HCT116 (cell line): ENCODE measurements around the gene TSPAN16. TPM values are rescaled to one million over a fixed set of nuclear protein-coding genes. Genes with fewer than 3 reads are reported as not detected.

Experiments
- ATAC-seq: fragments of 200-7000 bp; cut with Tn5 transposase; 2 replicates; pipeline ENCODE4 v1.9.1; 2020; ENCODE audit warnings: mild to moderate bottlenecking, moderate library complexity
- BruUV-seq: library from RNA; stranded (reverse); fragments of 400-500 nt; replicated peaks from 2 replicates; lab custom pipeline; 2021; lab: Mats Ljungman, UMichigan
- CTCF ChIA-PET: fragments of 300-600 bp; sonication (Branson Sonifier 250); formaldehyde crosslinking; loops from one replicate; lab custom pipeline; 2021; ENCODE audit warnings: antibody characterized with exemption; lab: Charles Lee
- POLR2A ChIA-PET: fragments of 300-600, 350-600 bp; sonication (Branson Sonifier 250); formaldehyde crosslinking; loops from one replicate; lab custom pipeline; 2021; ENCODE audit warnings: antibody characterized with exemption; lab: Charles Lee
- RAD21 ChIA-PET, 2 experiments: fragments of 300-600 bp; sonication (Branson Sonifier 250); formaldehyde crosslinking; loops; one replicate each; lab custom pipeline; 2023; ENCODE audit warnings: low total read pairs in 2 of 2; ENCODE audit not compliant: uncharacterized antibody in 2 of 2, unreplicated experiment in 2 of 2, low non-redundant PET in 1 of 2; lab: Charles Lee
- DNase-seq: peaks from one replicate; pipeline ENCODE4 v3.0.0-alpha.2; 2010; ENCODE audit warnings: low read depth, low spot score
- H2AFZ ChIP-seq: fragments of 200-600 bp; shearing (Covaris generic), sonication (generic); 2 replicates; pipeline ENCODE4 v1.6.1; 2017; ENCODE audit warnings: low read depth, mixed run types, mixed read lengths, antibody characterized with exemption, low read length; ENCODE audit not compliant: poor library complexity, severe bottlenecking
- H3K27ac ChIP-seq: 2 replicates; pipeline ENCODE4 v1.5.1; 2012; ENCODE audit warnings: low read depth, low read length
- H3K27me3 ChIP-seq: fragments of 200-600 bp; sonication (generic); 2 replicates; pipeline ENCODE4 v1.6.1; 2016; ENCODE audit warnings: mixed run types, low read length, mixed read lengths; ENCODE audit not compliant: insufficient read depth
- H3K36me3 ChIP-seq, 2 experiments: fragments of 200-500 bp in 1 of 2; fragments of 200-600 bp in 1 of 2; sonication (Bioruptor generic) in 1 of 2; sonication (generic) in 1 of 2; 2 replicates each; pipeline versions ENCODE4 v1.5.1 to v1.6.1; 2014 to 2016; ENCODE audit warnings: low read length in 2 of 2, inconsistent platforms in 1 of 2, mixed read lengths in 1 of 2, mixed run types in 1 of 2; ENCODE audit not compliant: insufficient read depth in 2 of 2, control insufficient read depth in 1 of 2
- H3K4me1 ChIP-seq, 2 experiments: fragments of 200-600 bp in 1 of 2; sonication (generic) in 1 of 2; 2 replicates each; pipeline versions ENCODE4 v1.5.1 to v1.6.1; 2012 to 2017; ENCODE audit warnings: low read length in 2 of 2, inconsistent platforms in 1 of 2, mild to moderate bottlenecking in 1 of 2, mixed read lengths in 1 of 2, mixed run types in 1 of 2, moderate library complexity in 1 of 2; ENCODE audit not compliant: insufficient read depth in 2 of 2, control insufficient read depth in 1 of 2
- H3K4me2 ChIP-seq: fragments of 200-600 bp; sonication (generic); 2 replicates; pipeline ENCODE4 v1.6.1; 2017; ENCODE audit warnings: mixed run types, low read length, mixed read lengths
- H3K4me3 ChIP-seq, 2 experiments: fragments of 200-600 bp in 1 of 2; sonication (generic) in 1 of 2; replicated peaks in 1 of 2; 2 replicates each; pipeline ENCODE4 v1.5.1; 2011 to 2016; ENCODE audit warnings: low read length in 2 of 2, control low read depth in 1 of 2, low read depth in 1 of 2, mild to moderate bottlenecking in 1 of 2, mixed read lengths in 1 of 2, mixed run types in 1 of 2
- H3K79me2 ChIP-seq: fragments of 200-600 bp; sonication (generic); 2 replicates; pipeline ENCODE4 v1.6.1; 2017; ENCODE audit warnings: mild to moderate bottlenecking, mixed run types, low read length, moderate library complexity, mixed read lengths; ENCODE audit not compliant: insufficient read depth
- H3K9ac ChIP-seq: fragments of 200-600 bp; sonication (generic); 2 replicates; pipeline ENCODE4 v1.6.1; 2016; ENCODE audit warnings: low read length, mixed read lengths
- H3K9me2 ChIP-seq: fragments of 200-600 bp; sonication (generic), shearing (Covaris generic); 2 replicates; pipeline ENCODE4 v1.6.1; 2017; ENCODE audit warnings: mixed run types, mild to moderate bottlenecking, moderate library complexity; ENCODE audit not compliant: insufficient read depth
- H3K9me3 ChIP-seq, 2 experiments: fragments of 200-500 bp in 1 of 2; fragments of 200-600 bp in 1 of 2; sonication (Bioruptor generic) in 1 of 2; sonication (generic) in 1 of 2; 2 replicates each; pipeline ENCODE4 v1.6.1; 2014 to 2017; ENCODE audit warnings: low read length in 2 of 2, mixed read lengths in 2 of 2, inconsistent platforms in 1 of 2, low read depth in 1 of 2, mild to moderate bottlenecking in 1 of 2, mixed run types in 1 of 2, moderate library complexity in 1 of 2; ENCODE audit not compliant: control insufficient read depth in 1 of 2, insufficient read depth in 1 of 2
- H4K20me1 ChIP-seq: fragments of 200-600 bp; sonication (generic), shearing (Covaris generic); 2 replicates; pipeline ENCODE4 v1.6.1; 2017; ENCODE audit warnings: mixed run types, mild to moderate bottlenecking, moderate library complexity; ENCODE audit not compliant: insufficient read depth
- CBX3 ChIP-seq: IDR thresholded peaks from 2 replicates; pipeline ENCODE4 v1.6.1; 2012; ENCODE audit warnings: low read depth
- POLR2A ChIP-seq: IDR thresholded peaks from 2 replicates; pipeline ENCODE4 v1.7.0; 2011; ENCODE audit warnings: borderline replicate concordance; ENCODE audit not compliant: insufficient read depth, insufficient read length; ENCODE audit errors: extremely low read depth
- POLR2AphosphoS5 ChIP-seq: IDR thresholded peaks from 2 replicates; pipeline ENCODE4 v1.6.1; 2011; ENCODE audit warnings: mild to moderate bottlenecking, low read depth, low read length, moderate library complexity
- SRF ChIP-seq: IDR thresholded peaks from 2 replicates; pipeline ENCODE4 v1.6.1; 2012; ENCODE audit warnings: low read depth
- intact Hi-C: fragments of 100-400 bp; cut with micrococcal nuclease; formaldehyde crosslinking; loops from 2 replicates; pipeline ENCODE4 v1.10.0; 2022
- total RNA-seq: library from RNA; stranded (reverse); gene quantifications from one replicate; pipeline ENCODE4 v1.2.1, GENCODE V29; 2021; ENCODE audit not compliant: unreplicated experiment
- TF ChIP-seq, protein P1 (sequence below): IDR thresholded peaks from 2 replicates; pipeline ENCODE4 v1.6.1; 2012; ENCODE audit warnings: low read depth
- TF ChIP-seq, protein P2 (sequence below), 3 experiments: fragments of 200-600 bp in 1 of 3; sonication (generic) in 1 of 3; IDR thresholded peaks in 2 of 3; conservative IDR thresholded peaks in 1 of 3; 2 replicates each; pipeline ENCODE4 v1.5.1; 2012 to 2017; ENCODE audit warnings: low read depth in 2 of 3, low read length in 2 of 3, antibody characterized with exemption in 1 of 3, borderline replicate concordance in 1 of 3, control low read depth in 1 of 3, mild to moderate bottlenecking in 1 of 3, mixed read lengths in 1 of 3, mixed run types in 1 of 3, moderate library complexity in 1 of 3; ENCODE audit not compliant: insufficient read depth in 1 of 3

TSPAN16 gene
- total RNA-seq, 1 experiment from 2014 or later, result not detected

DNA sequence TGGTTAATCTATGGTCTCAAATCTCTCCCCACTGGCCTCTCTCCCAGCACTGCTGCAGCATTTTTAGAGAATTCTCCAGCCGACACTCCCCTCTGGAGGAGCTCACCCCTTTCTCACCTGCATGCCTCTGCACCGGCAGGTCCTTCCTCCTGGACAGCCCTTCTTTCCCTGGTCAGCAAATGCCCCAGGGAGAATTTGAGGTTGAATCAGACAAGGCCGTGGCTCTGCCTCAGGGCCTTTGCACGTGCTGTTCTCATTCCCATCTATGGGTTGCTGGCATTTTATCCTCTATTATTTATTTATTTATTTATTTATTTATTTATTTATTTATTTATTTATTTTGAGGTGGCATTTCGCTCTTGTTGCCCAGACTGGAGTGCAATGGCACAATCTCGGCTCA lies 32.2 kb upstream of the TSPAN16 start:
- H3K27me3 ChIP-seq, result no peaks in the 10 kb centered on the region
- H3K79me2 ChIP-seq, result no peaks in the 10 kb centered on the region; the same call in 1 of the 2 replicates
- H4K20me1 ChIP-seq, result no peaks in the 10 kb centered on the region
- BruUV-seq, result no TSS peak
- H3K4me3 ChIP-seq, result no peak overlapping the region
- no peak for ATAC-seq
- peaks cover 18 to 42% of the 10 kb centered on the region in 2 experiments for H3K4me1 ChIP-seq
- TF ChIP-seq POLR2AphosphoS5 (no peak), SRF (no peak), POLR2A (no peak), CBX3 (no peak)
- TF ChIP-seq, protein P1, sequence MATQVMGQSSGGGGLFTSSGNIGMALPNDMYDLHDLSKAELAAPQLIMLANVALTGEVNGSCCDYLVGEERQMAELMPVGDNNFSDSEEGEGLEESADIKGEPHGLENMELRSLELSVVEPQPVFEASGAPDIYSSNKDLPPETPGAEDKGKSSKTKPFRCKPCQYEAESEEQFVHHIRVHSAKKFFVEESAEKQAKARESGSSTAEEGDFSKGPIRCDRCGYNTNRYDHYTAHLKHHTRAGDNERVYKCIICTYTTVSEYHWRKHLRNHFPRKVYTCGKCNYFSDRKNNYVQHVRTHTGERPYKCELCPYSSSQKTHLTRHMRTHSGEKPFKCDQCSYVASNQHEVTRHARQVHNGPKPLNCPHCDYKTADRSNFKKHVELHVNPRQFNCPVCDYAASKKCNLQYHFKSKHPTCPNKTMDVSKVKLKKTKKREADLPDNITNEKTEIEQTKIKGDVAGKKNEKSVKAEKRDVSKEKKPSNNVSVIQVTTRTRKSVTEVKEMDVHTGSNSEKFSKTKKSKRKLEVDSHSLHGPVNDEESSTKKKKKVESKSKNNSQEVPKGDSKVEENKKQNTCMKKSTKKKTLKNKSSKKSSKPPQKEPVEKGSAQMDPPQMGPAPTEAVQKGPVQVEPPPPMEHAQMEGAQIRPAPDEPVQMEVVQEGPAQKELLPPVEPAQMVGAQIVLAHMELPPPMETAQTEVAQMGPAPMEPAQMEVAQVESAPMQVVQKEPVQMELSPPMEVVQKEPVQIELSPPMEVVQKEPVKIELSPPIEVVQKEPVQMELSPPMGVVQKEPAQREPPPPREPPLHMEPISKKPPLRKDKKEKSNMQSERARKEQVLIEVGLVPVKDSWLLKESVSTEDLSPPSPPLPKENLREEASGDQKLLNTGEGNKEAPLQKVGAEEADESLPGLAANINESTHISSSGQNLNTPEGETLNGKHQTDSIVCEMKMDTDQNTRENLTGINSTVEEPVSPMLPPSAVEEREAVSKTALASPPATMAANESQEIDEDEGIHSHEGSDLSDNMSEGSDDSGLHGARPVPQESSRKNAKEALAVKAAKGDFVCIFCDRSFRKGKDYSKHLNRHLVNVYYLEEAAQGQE, result no peak
- TF ChIP-seq, protein P2, sequence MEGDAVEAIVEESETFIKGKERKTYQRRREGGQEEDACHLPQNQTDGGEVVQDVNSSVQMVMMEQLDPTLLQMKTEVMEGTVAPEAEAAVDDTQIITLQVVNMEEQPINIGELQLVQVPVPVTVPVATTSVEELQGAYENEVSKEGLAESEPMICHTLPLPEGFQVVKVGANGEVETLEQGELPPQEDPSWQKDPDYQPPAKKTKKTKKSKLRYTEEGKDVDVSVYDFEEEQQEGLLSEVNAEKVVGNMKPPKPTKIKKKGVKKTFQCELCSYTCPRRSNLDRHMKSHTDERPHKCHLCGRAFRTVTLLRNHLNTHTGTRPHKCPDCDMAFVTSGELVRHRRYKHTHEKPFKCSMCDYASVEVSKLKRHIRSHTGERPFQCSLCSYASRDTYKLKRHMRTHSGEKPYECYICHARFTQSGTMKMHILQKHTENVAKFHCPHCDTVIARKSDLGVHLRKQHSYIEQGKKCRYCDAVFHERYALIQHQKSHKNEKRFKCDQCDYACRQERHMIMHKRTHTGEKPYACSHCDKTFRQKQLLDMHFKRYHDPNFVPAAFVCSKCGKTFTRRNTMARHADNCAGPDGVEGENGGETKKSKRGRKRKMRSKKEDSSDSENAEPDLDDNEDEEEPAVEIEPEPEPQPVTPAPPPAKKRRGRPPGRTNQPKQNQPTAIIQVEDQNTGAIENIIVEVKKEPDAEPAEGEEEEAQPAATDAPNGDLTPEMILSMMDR (IDR thresholded peaks at IDR 0.05 in 2 of 3, conservative IDR thresholded peaks at IDR 0.05 in 1 of 3; ENCODE audit: borderline replicate concordance in 1 of 3, insufficient read depth in 1 of 3, low read depth in 2 of 3, low read length in 2 of 3), result no peak
- H2AFZ ChIP-seq, result no peak overlapping the region
- no peaks in the 10 kb centered on the region for H3K9me3 ChIP-seq
- no peak for DNase-seq
- intact Hi-C loops, result no loop called here
- H3K4me2 ChIP-seq, result no peak overlapping the region
- no peak overlapping the region for H3K9ac ChIP-seq
- ChIA-PET POLR2A (no interaction called here), RAD21 (no interaction called here), CTCF (no interaction called here)
- no peaks in the 10 kb centered on the region for H3K36me3 ChIP-seq
- no peak overlapping the region for H3K27ac ChIP-seq
- no peaks in the 10 kb centered on the region for H3K9me2 ChIP-seq
